Occipital lobe (tissue), 2 donors: Measurements from ENCODE around the gene PSMC4. TPM values are rescaled to one million over a fixed set of nuclear protein-coding genes. Genes with fewer than 3 reads are reported as not detected.

ENCODE experiments used
- DNase-seq: peaks from one replicate; lab custom pipeline; 2025; lab: John Stamatoyannopoulos, UW
- total RNA-seq: library from RNA; depleted of rRNA; stranded (reverse); fragments of >200 nt; gene quantifications from one replicate; pipeline ENCODE4 v1.2.3, GENCODE V29; 2014

PSMC4 gene
- 75.2 TPM for total RNA-seq

GRCh38 chr19:39970675-39971379 is at the start of gene PSMC4:
PSMC4 (plus strand) TSS chr19:39971165; CDS start chr19:39971203, 38 bp downstream.
- peak; percentile 98 for DNase-seq

DNA sequence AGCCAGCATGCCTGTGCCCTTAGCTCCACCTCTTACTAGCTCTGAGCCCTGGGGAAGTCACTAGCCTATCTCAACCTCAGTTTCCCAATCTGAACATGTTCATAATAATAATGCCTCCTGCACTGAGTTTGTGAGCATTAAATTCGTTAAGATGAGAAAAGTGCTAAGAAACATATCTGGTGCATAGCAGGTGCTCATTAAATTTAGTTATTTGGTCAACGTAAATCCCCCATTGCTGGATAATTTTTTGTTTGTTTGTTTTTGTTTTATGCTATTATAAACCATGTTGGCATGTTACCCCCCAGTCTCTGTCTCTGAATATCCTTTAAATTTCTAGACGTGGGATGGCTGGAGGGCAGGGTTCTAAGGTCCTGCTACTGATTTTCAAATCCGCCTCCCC is 47.1 kb upstream of the PSMC4 start:
- no peak for DNase-seq

- DNase-seq: no peak
Measured at GRCh38 chr19:39924389-39924788, 46.6 kb upstream of the PSMC4 start.

GRCh38 chr19:39924952-39925351 is 46.0 kb upstream of the PSMC4 start:
- no peak for DNase-seq

GRCh38 chr19:39926170-39926760 is 44.7 kb upstream of the PSMC4 start:
- DNase-seq: no peak

DNA sequence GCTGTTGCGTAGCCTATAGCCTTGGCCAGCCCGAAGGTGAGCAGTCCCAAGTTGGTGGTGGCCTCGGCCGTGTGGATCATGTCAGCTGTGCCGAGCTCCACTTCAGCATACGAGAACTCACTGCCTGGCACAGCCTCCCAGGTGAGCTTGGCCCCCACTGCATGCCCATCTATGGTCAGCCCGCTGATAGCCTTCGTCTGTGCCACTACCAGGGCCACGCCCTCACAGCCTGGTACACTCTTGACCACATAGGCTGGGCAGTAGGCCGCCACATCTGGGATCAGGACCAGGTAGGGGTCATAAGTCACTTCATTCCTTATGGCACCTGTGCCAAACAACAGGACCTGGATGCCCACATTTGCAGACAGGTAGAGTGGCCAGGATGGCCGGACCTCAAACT is 43.9 kb upstream of the PSMC4 start:
- DNase-seq: no peak

DNA sequence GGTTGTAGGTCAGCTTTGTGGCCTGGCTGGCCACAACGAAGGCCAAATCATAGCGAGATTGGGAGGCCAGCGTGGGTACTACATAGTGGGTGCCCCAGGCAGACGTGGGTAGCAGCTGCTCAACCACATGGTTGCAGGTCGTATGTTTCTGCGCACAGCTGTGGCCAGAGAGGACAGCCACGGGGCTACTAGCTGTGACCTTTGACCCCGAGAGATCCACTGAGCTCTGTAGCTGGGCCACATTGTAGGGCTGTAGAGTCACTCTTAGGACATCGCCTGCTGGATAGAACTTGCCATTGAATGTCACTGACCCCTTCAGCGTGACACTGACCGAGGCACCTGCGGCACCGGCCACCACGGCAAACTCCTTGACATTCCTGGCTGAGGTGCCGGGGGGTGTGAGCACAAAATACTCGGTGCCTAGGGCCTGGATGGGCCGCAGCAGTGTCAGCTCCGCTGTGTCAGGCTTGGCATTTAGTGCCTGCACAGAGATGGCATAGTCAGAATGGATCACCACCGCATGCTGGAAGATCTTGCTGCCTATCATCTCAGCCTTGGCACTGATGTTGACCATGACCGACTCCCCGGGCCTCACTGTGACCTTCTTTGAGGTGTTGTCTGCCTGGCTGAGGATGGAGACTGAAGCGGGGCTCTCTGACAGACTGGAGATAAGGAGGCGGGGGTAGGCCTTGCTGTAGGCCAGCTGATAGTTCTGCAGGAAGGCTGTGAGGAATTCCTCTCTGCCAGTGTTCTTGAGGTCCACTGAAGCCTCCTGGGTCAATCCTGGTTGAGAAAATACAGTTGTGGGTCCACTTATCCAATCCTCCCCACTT is 43.2 kb upstream of the PSMC4 start:
- DNase-seq: no peak

- DNase-seq: no peak
Measured at GRCh38 chr19:39928357-39928725, 42.6 kb upstream of the PSMC4 start.

DNA sequence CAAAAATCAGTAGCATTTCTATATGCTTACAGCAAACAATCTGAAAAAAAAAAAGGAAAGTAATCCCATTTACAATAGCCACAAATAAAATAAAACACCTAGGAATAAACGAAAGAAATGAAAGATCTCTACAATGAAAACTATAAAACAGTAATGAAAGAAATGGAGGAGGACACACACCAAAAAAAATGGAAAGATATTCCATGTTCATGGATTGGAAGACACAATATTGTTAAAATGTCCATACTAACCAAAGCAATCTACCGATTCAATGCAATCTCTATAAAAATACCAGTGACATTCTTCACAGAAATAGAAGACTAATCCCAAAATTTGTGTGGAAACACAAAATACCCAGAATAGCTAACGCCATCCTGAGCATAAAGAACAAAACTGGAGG is 41.2 kb upstream of the PSMC4 start:
- DNase-seq: no peak

GRCh38 chr19:39934584-39935363 is 36.2 kb upstream of the PSMC4 start, which contains the start of gene FCGBP:
FCGBP (minus strand) TSS chr19:39934634.
- DNase-seq: no peak

DNA sequence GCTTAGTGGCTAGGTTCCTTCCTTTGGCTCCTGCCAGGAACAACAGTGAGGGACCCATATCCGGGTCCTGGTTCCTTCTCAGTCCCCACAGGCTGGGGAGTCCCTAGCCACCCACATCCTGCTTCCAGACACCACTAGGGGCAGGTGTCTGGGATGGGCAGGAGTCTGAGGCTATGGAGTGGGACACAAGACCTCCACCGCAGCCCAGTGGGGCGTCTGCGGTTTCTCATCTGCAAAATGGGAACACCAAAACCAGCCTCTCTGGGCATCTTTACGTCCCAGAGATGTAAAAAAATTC is 35.7 kb upstream of the PSMC4 start:
- DNase-seq: no peak

- no peak for DNase-seq
Measured at GRCh38 chr19:39936020-39936419, 34.9 kb upstream of the PSMC4 start.

GRCh38 chr19:39936622-39937021 is 34.3 kb upstream of the PSMC4 start:
- DNase-seq: no peak

DNA sequence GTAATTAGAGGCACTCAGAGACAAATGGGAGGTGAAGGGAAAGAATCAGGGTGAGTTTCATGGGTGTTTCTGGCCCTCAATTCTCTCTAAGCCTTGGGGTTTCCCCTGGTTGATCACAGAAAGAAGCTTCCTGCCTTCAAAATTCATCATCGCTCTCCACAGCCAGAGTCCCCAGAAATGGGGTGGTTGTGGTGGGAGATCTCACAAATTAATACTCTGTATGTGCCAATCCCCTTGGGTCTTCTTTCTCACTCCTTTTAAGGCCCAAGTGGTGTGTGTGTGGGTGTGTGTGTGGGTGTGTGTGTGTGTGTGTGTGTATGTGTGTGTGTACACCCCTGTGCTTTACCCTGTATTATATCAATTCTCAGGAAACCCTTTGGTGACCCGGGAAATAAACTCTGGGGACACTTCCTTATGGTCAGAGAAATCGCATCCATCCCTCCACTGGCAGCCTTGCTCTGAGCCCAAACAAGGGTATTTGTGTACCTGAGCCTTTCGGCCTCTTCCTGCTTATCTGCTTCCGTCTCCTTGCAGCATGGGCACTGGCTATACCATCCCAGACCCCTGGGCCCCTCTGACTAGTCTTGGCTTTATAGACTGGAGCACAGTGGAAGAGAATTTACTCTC is 33.8 kb upstream of the PSMC4 start:
- DNase-seq: no peak

DNA sequence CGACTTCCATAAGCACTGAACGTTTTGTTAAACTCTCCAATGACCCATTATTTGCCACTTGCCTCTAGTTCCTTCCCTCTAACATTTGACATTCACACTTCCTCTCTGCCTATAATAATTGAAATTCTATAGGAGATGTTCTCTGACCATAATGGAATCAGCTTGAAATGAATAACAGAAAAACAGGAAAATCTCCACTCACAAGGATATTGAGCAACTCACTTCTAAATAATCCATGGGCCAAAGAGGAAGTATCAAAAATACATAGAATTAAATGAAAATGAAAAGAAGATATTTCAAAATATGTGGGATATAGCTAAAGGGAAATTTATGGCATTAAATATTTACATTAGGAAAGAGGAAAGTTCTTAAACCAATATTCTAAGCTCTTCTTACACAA is 33.2 kb upstream of the PSMC4 start:
- DNase-seq: no peak

GRCh38 chr19:39939556-39939955 is 31.4 kb upstream of the PSMC4 start:
- no peak for DNase-seq

- no peak for DNase-seq
Measured at GRCh38 chr19:39940221-39940833, 30.6 kb upstream of the PSMC4 start.

DNA sequence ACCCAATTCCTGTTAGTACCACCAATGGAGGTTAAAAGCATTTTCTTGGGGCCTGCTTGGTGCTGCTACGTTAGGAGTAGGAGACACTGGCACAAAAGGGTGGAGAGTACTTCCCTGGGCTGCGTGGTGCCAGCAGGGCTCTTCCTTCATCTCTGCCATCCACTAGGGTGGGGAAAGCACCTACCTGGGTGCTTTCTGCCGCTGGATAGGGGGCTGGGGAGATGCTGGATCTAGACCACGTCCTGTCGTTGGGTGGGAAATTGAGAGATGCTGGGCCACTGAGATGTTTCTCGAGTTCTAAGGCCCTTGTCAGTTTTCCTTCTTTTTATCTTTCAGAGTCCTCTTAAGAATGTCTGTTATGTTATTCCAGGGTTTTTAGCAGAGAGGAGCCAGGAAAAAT is 29.8 kb upstream of the PSMC4 start:
- DNase-seq: no peak

DNA sequence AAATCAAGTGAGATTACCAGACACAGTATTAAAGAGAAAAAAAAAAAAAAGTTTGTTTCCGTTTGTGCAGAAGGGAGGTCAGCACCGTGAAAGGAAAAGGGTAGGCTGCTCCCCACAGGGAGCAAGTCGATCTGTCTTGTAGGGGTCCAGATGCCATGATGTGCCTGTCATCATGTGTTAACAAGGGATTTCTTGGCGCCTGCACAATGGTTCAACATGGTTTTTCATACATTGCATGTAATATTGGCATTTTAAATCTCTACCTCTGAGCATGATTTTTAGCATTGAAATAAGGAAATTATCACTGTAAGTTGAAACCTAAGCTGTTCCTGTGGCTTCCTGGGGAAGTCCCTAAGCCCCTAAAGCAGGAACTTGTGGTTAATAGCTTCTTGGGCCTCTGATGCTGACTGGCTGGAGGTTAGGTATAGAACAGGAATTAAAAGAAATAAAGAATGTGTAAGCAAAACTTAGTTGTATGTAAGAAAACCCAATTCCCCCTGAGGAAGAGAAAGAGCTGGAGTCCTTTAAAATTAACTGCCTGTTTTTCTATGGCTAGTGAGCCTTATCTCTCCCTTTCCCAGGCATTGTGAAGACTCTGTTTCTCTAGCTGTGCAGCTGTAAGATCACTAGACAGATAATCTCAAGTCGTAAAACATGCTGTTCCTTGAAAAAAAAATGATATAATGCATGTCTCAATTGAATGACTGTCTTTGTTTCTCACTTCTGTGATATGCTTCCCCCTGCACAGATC is 29.2 kb upstream of the PSMC4 start:
- DNase-seq: no peak

DNA sequence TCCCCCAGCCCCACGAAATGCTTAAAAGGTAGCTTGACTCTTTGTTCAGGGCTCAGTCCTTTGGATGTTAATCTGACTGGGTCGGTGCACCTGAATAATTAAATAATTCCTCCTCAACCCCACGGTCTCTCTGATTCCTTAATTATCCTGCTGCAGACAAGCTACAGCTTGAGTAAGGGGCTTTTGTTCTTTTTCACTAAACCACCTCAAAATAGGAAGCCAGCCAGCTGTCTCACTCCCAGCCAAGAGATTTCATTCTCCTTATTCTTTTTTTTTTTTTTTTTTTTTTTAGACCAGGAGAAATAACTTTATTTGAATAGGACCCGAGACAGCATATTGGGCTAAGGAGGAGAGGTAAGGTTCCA is 28.6 kb upstream of the PSMC4 start:
- DNase-seq: no peak
